ENCODE data around the gene LHB.

LHB gene

GRCh38 chr19:48986211-48986610 lies 30.7 kb downstream of the LHB start:
- no peak overlapping the region for H3K27ac ChIP-seq
- no peak overlapping the region for H3K4me2 ChIP-seq (ENCODE audit: low read length)
- H3K36me3 ChIP-seq (ENCODE audit: control insufficient read depth, insufficient read depth, low read length), result no peaks in the 10 kb centered on the region
- H3K4me1 ChIP-seq, result no peaks in the 10 kb centered on the region
- H3K9ac ChIP-seq, result no peak overlapping the region
- no peaks in the 10 kb centered on the region for H3K9me3 ChIP-seq (ENCODE audit: control insufficient read depth, low read length)
- no peak overlapping the region for H3K4me3 ChIP-seq (ENCODE audit: low read depth, low read length)
- TF ChIP-seq CTCF (IDR thresholded peaks at IDR 0.05), result no peak
- H3K79me2 ChIP-seq, result no peaks in the 10 kb centered on the region
- no peak overlapping the region for H2AFZ ChIP-seq
- no peaks in the 10 kb centered on the region for H3K27me3 ChIP-seq (ENCODE audit: control insufficient read depth, insufficient read depth, low read length)

GRCh38 chr19:48985711-48986110 lies 31.2 kb downstream of the LHB start:
- Histone ChIP-seq H3K27ac (no peak overlapping the region), H3K36me3 (ENCODE audit: control insufficient read depth, insufficient read depth, low read length) (no peaks in the 10 kb centered on the region), H2AFZ (no peak overlapping the region), H3K79me2 (no peaks in the 10 kb centered on the region), H3K4me3 (ENCODE audit: low read depth, low read length) (no peak overlapping the region), H3K9me3 (ENCODE audit: control insufficient read depth, low read length) (no peaks in the 10 kb centered on the region), H3K4me2 (ENCODE audit: low read length) (no peak overlapping the region), H3K4me1 (no peaks in the 10 kb centered on the region), H3K27me3 (ENCODE audit: control insufficient read depth, insufficient read depth, low read length) (no peaks in the 10 kb centered on the region), H3K9ac (no peak overlapping the region)
- TF ChIP-seq CTCF (IDR thresholded peaks at IDR 0.05), result no peak

- H3K4me3 ChIP-seq (ENCODE audit: low read depth, low read length), result no peak overlapping the region
- H2AFZ ChIP-seq, result no peak overlapping the region
- H3K9me3 ChIP-seq (ENCODE audit: control insufficient read depth, low read length), result no peaks in the 10 kb centered on the region
- no peaks in the 10 kb centered on the region for H3K4me1 ChIP-seq
- H3K9ac ChIP-seq, result no peak overlapping the region
- TF ChIP-seq CTCF (IDR thresholded peaks at IDR 0.05), result no peak
- H3K4me2 ChIP-seq (ENCODE audit: low read length), result no peak overlapping the region
- H3K27ac ChIP-seq, result no peak overlapping the region
- H3K27me3 ChIP-seq (ENCODE audit: control insufficient read depth, insufficient read depth, low read length), result no peaks in the 10 kb centered on the region
- no peaks in the 10 kb centered on the region for H3K36me3 ChIP-seq (ENCODE audit: control insufficient read depth, insufficient read depth, low read length)
- H3K79me2 ChIP-seq, result no peaks in the 10 kb centered on the region
Measured at GRCh38 chr19:48982280-48982679, 34.6 kb downstream of the LHB start.

GRCh38 chr19:48977061-48977460 lies 39.8 kb downstream of the LHB start:
- Histone ChIP-seq H3K4me1 (no peaks in the 10 kb centered on the region), H3K4me2 (ENCODE audit: low read length) (no peak overlapping the region), H3K27me3 (ENCODE audit: control insufficient read depth, insufficient read depth, low read length) (no peaks in the 10 kb centered on the region), H3K4me3 (ENCODE audit: low read depth, low read length) (no peak overlapping the region), H3K79me2 (no peaks in the 10 kb centered on the region), H3K36me3 (ENCODE audit: control insufficient read depth, insufficient read depth, low read length) (no peaks in the 10 kb centered on the region), H3K9me3 (ENCODE audit: control insufficient read depth, low read length) (no peaks in the 10 kb centered on the region), H3K27ac (no peak overlapping the region), H3K9ac (no peak overlapping the region), H2AFZ (no peak overlapping the region)
- TF ChIP-seq CTCF (IDR thresholded peaks at IDR 0.05), result no peak

GRCh38 chr19:48975947-48976847 lies 40.7 kb downstream of the LHB start:
- Histone ChIP-seq H3K27ac (no peak overlapping the region), H3K4me3 (ENCODE audit: low read depth, low read length) (no peak overlapping the region), H3K4me2 (ENCODE audit: low read length) (no peak overlapping the region), H2AFZ (no peak overlapping the region), H3K9ac (no peak overlapping the region), H3K27me3 (ENCODE audit: control insufficient read depth, insufficient read depth, low read length) (no peaks in the 10 kb centered on the region), H3K4me1 (no peaks in the 10 kb centered on the region), H3K79me2 (no peaks in the 10 kb centered on the region), H3K36me3 (ENCODE audit: control insufficient read depth, insufficient read depth, low read length) (no peaks in the 10 kb centered on the region), H3K9me3 (ENCODE audit: control insufficient read depth, low read length) (no peaks in the 10 kb centered on the region)
- no peak for TF ChIP-seq CTCF (IDR thresholded peaks at IDR 0.05)
